ENCODE measurements around the gene HILPDA.

GRCh38 chr7:128410451-128410753 is 45.3 kb upstream of the HILPDA start:
- TF ChIP-seq CTCF (conservative IDR thresholded peaks at IDR 0.05 in 1 of 2, IDR thresholded peaks at IDR 0.05 in 1 of 2; ENCODE audit: extremely low read depth in 1 of 2, insufficient read depth in 1 of 2, low read depth in 1 of 2, low read length in 2 of 2), result no peak
- TF ChIP-seq EZH2 (IDR thresholded peaks at IDR 0.05; ENCODE audit: borderline replicate concordance, low read length), result no peak

Data from mammary epithelial cell (primary cell).